OCI-LY3 (cell line): ENCODE results near the gene VRK1.

Experiments
- CTCF ChIP-seq: fragments of 200-600, 300-600 bp; sonication (generic); IDR thresholded peaks from 2 replicates; pipeline ENCODE4 v1.5.1; 2014; ENCODE audit warnings: antibody characterized with exemption, low read length, low read depth
- EZH2phosphoT487 ChIP-seq: fragments of 200-600 bp; shearing (Covaris generic); IDR thresholded peaks from 2 replicates; pipeline ENCODE4 v1.6.1; 2018; ENCODE audit warnings: antibody characterized with exemption, mixed run types, low read depth

- no peak for TF ChIP-seq CTCF
- TF ChIP-seq EZH2phosphoT487 = no peak
These were observed 132.8 kb downstream of the VRK1 start for GRCh38 chr14:96929950-96930349.
